ENCODE measurements around the gene FBXW4.

Gene FBXW4

DNA sequence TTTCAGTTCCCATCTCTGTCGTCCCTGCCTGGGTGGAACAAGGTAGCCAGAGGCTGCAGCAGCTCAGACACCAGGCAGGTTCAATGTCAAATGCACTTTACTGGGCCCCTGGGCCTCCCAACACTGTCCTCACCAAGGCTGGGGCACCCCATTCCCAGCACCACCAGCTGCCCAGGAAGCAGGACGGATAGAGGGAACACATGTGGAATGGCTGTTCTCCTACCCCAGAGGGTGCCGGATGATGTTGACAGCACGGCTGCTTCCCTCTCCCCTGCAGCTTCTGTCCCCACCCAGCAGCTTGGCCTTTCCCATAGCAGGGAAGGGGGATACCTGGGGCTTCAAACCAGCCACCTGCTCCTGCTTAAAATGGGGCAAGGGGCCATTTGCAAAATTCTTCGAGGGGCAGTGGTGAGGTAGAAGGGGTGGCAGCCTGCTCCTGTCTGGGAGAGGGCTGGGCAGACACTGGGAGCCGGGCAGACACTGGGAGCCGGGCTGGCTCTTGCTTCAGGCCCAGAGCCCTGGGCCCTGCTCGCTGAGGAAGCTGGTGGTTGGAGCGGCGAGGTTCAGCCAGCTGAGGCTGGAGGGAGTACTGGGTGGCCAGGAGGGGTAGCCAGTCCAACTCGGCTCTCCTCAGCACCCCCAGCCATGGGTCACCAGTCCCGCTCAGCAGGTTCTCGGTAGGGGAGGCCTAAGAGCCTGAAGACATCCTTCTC is 116.0 kb downstream of the FBXW4 start:
- no peak for DNase-seq

- DNase-seq = no peak
Measured at GRCh38 chr10:101578192-101578591, 116.8 kb downstream of the FBXW4 start.

DNA sequence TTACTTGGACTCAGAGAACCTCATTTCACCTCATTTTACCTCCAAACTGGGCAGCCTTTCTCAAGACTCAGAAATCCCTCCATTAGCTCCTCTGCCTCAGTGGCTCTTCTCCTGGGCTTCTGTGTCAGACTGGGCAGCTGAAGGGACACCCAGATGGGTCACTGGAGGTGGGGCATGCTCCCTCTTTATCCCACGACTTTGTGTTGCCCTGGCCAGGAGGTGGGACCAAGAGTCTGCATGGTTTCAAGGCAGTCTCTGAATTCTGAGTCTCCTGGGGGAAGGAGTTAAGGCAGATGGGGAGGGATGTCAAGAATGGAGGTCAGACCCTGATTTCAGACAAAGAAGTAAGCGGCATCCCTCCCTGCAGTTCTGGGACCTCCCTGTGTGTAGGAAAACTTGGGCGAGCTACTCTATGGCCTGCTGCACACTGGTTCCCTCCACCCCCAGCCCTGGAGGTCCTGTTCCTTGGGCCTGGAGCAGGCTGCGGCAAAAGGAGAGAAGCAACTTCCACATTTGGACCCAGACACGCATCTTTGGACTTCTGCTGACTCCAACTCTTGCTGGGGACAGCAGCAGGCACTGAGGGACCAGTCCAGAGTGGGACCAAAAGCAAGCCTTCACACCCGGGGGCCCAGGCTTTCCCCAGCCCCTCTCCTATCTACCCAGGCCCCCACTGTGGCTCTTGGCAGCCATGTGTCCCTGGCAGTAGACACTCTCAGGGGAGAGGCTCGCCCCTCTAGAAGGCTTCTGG is 117.7 kb downstream of the FBXW4 start:
- DNase-seq = no peak

GRCh38 chr10:101576211-101576863 is 118.6 kb downstream of the FBXW4 start:
- DNase-seq = no peak

- no peak for DNase-seq
Measured at GRCh38 chr10:101575580-101576210, 119.3 kb downstream of the FBXW4 start.

GRCh38 chr10:101575091-101575490 is 119.9 kb downstream of the FBXW4 start:
- no peak for DNase-seq

- DNase-seq = no peak
Measured at GRCh38 chr10:101573885-101574753, 120.9 kb downstream of the FBXW4 start.

GRCh38 chr10:101572785-101573184 is 122.2 kb downstream of the FBXW4 start:
- DNase-seq = no peak

GRCh38 chr10:101572126-101572525 is 122.8 kb downstream of the FBXW4 start:
- DNase-seq = no peak

GRCh38 chr10:101571271-101571925 is 123.6 kb downstream of the FBXW4 start:
- DNase-seq = no peak

GRCh38 chr10:101570428-101571270 is 124.3 kb downstream of the FBXW4 start:
- no peak for DNase-seq

- DNase-seq = peak; percentile 56
Measured at GRCh38 chr10:101569622-101570427, 125.1 kb downstream of the FBXW4 start.

GRCh38 chr10:101569323-101569621 is 125.7 kb downstream of the FBXW4 start:
- DNase-seq = no peak

GRCh38 chr10:101568054-101568745 is 126.8 kb downstream of the FBXW4 start:
- DNase-seq = no peak

- DNase-seq = no peak
Measured at GRCh38 chr10:101567165-101568006, 127.6 kb downstream of the FBXW4 start.

DNA sequence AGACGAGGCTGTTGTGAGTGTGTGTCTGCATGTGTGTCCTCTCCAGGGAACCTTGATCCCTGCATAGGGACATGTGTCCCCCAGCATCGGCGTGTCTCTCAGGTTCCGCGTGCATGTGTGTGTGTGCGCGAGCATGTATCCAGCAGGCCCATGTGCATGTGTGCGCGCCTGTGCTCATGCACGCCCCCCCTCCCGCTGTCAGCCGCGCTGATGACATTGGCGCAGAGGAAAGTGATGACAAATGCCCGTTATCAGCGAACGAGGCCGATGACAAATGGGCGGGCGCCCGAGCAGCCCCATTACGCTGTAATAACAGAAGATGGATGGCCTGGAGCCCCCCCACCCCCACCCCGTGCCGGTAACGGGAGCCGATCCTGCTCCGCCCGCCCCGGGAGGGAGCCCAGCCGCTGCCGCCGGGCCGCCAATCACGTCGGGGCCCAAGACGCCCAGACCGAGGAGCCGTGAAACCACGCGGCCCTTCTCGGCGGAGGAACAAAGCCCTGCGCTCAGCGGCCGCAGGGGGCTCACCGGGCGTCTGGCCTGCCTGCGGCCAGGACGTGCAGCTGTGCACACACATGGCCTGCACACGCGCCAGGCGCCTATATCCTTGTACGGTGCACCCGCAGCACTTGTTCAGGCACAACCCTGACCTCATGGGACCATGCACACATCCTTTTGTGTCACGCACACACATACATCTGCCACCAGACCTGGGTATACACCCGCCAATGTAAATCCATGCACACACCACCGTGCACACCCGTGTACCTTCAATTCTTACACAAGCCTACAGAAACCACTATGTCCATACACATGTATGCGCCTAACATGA is 128.4 kb downstream of the FBXW4 start:
- no peak for DNase-seq

GRCh38 chr10:101565936-101566332 is 129.0 kb downstream of the FBXW4 start:
- no peak for DNase-seq

Data from activated gamma-delta T cell (primary cell).